ENCODE data around the gene DZIP1L.
"Not testable (repeated sequence)": the region's sequence is repeated elsewhere in the genome, so short reads cannot be mapped to it uniquely, and the experiment has no call there.

DZIP1L gene, protein sequence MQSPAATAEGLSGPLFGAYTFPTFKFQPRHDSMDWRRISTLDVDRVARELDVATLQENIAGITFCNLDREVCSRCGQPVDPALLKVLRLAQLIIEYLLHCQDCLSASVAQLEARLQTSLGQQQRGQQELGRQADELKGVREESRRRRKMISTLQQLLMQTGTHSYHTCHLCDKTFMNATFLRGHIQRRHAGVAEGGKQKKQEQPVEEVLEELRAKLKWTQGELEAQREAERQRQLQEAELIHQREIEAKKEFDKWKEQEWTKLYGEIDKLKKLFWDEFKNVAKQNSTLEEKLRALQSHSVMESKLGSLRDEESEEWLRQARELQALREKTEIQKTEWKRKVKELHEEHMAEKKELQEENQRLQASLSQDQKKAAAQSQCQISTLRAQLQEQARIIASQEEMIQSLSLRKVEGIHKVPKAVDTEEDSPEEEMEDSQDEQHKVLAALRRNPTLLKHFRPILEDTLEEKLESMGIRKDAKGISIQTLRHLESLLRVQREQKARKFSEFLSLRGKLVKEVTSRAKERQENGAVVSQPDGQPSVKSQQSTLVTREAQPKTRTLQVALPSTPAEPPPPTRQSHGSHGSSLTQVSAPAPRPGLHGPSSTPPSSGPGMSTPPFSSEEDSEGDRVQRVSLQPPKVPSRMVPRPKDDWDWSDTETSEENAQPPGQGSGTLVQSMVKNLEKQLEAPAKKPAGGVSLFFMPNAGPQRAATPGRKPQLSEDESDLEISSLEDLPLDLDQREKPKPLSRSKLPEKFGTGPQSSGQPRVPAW

DNA sequence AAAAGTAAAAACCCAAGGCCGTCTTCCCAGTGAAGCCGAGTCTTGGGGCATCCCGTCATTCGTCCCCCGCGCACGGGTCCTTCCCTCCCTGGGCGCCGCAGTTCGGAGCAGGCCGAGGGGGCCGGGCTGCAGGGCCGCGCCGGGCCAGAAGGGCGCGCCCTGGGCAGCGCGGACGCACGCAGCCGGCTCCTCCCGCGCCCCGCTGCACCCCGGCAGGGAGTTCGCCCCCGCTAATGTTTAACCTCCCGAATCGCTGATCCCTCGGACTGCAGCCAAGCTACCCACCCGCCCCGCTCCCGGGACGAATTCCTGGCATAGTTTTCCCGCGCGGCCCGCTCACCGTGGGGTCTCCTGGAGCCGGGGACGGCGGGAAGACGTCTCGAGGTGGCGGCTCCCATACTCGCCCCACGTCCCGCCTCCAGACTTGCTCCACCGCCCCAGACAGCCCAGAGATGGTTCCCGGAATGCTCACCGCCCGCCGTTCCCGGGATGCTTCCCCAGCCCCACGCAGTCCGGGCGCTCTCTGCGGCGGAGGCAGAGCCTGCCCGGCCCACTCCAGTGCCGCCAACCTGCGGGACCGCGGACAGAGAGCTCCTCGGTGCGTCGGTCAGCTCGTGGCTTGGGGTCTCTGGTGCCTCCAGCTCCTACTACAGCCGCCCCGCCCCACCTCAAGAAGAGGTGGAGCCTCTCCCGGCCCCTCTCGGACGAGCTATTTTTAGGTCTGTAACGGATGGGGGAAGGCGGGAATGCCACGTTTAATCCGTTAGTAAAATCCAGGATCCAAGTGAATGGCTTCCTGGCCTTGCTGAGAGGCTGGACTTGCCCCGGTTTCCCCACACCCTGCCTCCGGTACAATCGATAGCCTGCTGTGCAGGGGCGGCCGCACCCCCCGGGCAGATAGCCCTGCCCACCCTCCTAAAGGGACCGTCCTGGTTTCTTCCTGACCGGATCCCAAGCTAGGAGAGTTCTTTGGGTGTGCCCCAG lies at the start of gene DZIP1L:
TSS of gene DZIP1L (minus strand) at position 621 of the 984 bp plus-strand sequence. CDS start 11,637 bp downstream, outside the sequence.
- DNase-seq: peak; percentile 83

DNA sequence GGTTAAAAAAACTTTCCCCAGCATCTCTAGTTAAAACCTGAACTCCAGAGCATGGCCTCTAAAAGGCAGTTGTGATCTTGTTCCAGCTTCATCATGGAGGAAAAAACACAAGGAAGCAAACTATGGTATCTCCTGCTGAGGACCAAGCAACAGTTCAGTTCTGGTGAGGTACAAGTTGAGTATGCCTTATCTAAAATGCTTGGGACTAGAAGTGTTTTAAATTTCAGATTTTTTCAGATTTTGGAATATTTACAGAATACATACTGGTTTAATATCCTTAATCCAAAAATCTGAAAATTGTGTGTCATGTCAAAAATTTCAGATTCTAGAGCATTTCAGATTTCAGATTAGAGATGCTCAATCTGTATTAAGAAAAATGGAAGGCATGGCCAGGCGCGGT lies 49.7 kb upstream of the DZIP1L start:
- no peak for DNase-seq

DNA sequence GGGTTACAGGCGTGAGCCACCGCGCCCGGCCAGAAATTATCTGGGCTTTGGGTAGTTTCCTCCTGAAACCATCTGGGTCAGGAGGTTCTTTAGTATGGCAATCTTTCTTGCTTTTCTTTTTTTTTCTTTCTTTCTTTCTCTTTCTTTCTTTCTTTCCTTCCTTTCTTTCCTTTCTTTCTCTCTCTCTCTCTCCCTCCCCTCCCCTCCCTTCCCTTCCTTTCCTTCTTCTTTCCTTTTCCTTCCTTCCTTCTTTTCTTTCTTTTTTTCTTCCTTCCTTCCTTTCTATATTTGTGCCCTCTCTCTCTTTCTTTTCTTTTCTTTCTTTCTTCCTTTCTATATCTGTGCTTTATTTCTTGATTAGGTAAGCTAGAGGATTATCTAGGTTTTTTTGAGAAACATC lies 42.3 kb upstream of the DZIP1L start:
- DNase-seq: no peak

DNA sequence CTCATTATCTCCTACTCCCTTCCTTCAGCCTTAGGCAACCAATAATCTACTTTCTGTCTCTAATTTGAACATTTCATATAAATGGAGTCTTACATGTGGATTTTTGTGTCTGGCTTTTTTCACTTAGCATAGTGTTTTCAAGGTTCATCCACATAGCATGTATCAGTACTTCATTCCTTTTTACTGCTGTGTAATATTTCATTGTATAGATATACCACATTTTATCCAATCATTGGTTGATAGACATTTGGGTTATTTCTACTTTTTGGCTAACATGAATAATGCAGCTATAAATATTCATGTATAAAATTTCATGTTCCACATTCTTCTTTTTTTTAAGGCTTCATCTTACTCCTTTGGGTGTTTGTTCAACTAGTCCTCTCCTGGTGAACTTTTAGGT lies 39.1 kb upstream of the DZIP1L start:
- DNase-seq: no peak

DNA sequence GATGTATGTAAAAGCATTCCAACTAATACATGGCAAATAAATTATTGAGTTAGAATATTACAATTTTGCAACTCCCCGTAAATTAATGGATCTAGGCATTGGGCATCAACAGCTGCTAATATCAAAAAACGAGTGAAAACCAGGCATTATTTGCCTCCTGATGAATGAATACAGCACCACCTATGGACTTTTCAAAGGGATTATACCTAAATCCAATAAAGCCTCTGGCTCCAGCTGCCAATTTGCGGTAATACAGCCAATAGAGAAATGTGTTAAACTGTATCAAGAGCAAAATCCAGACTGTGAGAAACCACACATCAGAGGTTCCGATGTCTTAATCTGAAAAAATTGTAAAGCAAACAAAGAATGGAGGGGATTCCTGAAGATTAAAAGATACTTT lies 33.1 kb upstream of the DZIP1L start:
- DNase-seq: no peak

DNA sequence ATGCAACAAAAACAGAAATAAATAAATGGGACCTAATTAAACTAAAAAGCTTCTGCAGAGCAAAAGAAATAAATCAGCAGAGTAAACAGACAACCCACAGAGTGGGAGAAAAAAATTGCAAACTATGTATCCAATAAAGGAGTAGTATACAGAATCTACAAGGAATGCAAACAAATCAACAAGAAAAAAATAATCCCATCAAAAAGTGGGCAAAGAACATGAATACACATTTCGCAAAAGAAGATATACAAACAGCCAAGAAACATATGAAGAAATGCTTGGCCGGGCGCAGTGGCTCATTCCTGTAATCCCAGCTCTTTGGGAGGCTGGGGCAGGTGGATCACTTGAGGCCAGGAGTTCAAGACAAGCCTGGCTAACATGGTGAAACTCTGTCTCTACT lies 26.8 kb upstream of the DZIP1L start:
- not testable (repeated sequence) for DNase-seq

DNA sequence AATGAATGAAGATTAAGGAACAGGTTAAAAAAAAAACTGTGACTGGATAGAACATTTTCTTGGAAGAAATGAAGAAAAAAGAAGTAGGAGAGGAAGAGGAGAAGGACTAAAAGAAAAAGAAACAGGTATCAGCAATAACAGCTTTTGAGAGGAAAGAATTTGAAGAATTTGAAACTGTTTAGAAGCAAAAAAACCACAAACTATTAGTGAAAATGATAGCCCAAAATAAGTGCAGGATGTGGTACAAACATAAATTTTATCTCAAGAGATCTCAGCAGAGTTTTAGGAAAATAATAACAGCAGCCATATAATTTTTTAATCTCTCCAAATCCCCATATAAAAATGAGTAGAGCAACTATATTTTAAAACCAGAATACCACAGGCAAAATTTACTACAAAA lies 25.5 kb upstream of the DZIP1L start:
- no peak for DNase-seq

DNA sequence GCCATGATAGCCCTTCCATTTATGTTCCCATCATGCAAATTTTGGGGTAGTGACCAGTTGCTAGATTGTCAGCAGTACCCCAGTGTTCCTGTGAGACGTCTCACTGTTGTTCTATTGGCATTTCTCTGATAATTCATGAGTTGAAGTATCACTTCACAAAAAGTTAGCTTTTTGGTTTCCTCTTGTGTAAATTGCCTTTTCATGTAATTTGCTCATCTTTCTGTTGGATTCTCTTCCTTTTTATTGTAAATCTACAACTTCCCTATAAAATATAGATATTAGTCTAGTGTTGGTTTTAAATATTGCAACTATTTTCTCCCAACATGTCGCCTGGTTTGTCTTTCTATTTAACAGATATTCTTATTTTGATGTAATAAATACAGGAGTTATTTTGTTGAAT lies 24.3 kb upstream of the DZIP1L start:
- no peak for DNase-seq

DNA sequence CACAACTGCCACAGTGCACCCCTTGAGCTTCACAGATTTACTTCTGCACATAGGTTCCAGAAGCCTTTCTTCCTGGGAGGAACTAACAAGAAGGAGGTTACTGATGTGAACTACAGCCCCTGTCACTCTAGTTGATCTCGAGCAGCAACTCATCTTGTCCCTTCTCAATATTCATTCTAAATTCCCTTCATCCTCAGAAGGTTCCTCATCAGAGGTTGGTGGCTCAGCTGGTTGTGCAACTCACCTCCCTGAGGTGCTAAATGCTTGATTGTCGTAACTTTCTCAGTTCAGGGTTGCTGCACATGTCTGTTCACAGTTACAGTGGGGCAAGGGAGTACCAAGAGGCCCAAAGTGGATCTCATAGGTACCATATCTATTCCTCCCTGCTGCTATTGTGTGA lies 22.5 kb upstream of the DZIP1L start:
- DNase-seq: no peak

DNA sequence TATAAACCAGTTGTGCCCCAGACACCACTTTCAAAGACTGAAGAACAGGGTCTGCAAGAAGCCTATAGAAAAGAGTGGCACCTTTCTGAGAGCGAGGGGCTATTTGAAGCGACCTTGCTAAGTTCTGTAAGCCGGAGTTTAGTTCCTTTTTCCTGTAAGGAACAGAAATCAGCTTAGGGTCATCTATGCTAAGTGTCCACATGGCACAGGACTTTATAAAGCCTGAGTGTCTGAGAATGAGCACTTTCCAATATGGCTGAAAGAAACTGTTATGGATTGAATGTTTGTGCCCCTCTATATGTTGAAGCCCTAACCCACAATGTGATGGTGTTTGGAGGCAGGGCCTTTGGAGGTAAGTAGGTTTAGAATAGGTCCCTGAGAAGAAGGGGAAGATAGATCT lies 20.8 kb upstream of the DZIP1L start:
- DNase-seq: no peak

DNA sequence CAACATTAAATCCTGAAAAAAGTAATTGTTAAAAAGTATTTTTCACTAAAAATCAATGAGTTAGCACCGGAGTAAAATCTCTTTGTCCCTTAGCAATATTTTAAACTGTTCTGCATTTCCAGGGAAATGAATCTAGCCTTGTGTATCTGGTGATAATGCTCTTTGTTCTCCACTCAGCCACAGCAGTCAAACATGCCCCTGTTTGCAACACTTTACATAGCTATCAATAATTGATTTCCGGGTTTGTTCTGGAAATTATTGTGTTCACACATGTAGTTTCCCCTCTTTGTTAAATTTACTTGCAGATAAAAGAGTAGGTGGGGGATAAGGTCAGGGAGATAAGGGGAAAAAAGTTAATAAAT lies 20.4 kb upstream of the DZIP1L start:
- no peak for DNase-seq

DNA sequence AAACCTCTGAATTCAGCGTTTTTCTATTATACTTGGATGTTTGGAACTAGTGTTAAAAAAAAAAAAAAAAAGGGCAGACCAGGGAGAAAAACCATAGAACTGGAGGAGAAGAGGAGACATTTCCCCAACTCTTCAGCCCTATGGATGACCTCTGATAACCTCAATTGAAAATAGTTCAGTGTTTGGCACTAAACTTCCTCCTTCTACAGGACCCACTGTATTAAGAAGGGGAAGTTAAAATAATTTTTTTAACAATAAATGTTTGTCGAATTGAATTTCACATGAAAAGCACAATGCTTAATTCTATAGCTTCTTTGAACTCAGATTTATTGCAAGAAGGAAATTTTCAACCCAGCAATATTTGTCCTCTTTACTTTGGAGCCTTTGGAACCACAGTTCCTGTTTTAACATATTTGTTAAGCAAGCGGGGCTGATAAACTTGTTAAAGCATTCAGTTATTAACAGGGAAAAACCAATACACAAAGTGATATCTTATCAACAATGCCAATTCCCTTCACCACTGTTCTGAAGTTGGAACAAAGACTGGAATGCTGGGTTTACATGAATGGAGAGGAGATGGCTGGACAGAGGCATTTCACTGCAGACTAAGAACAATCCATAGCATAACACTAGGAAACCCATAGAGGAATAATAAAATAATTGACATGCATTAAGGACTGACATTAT lies 19.9 kb upstream of the DZIP1L start:
- no peak for DNase-seq

DNA sequence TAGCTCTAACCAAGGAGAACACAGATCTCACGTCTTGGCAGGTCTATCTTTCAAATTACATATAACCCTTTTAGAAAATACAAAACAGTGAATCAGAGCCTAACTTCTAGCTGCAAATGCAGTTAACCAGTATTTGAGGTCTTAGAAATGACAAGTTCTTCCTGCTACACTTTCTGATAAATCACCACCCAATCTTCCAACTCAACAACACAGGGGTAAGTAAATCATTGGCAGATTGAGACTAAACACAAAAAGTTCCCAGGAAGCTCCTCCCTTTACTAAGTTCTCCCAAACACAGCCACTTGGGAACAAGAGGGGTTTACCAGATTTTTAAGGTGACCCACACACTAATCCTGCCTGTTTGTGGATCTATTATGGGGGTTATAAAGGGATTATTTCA lies 16.8 kb upstream of the DZIP1L start, which contains the start of gene A4GNT:
TSS of gene A4GNT (minus strand) at position 152 of the 400 bp plus-strand sequence. CDS start 1,134 bp downstream, outside the sequence.
- DNase-seq: no peak

DNA sequence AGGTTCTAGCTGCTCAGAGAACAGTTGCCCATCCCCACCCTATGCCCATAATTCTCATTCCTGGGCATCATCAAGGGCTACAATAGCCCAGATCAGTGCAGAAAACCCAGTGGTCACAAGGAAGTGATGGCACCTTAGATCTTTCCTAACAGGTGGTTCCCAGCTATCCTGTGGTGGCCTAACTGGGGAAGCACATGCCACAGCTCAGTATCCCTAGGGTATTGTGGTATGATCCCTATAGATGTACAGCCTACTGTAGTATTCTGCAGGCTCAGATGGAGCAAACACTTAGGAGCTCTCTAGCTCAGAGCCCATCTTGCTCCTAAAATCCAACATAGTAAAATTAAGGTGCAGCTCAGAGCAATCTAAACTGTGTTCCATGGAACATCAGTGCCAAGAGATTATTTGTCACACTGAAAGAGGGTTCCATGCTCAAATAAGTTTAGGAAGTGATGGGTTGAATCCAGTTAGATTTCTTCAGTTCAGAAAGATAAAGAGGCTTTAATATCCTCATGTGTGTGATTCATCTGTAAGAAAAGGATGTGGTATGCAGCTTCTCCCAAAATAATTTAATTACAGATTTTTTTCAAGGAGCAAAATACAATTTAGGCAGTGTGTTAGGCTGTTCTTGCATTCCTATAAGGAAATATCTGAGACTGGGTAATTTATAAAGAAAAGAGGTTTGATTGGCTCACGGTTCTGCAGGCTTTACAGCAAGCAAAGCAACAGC lies 12.4 kb upstream of the DZIP1L start:
- no peak for DNase-seq

DNA sequence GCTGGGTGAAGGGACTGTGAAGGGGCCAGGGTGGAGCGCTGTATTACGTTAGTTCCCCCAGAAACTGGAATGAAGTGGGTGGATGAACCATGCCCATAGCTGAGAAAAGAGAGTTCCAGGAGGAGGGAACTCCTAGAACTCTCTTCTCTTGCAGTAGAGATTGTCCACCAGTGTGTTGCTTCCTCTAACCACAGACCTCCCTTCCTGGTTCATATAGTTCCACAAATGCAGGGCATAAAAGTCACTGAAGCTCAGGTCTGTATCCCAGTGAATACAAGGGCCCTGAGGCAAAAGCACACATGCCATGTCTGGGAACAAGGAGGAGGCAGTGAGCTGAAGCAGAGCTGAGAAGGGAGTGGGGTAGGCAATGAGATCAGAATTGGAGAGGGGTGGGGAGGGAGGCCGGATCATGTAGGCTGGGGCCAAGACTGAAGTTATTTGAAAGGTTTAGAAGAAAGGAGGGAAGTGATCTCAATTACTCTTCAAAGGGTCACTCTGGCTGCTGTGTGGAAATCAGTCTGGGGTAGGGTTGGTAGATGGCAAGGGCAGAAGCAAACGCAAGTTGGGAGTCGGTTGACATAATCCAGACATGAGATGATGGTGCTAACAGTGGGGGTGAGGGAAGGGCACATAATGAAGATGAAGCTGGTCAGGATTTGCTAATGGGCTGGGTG lies 10.3 kb upstream of the DZIP1L start:
- DNase-seq: peak; percentile 3

DNA sequence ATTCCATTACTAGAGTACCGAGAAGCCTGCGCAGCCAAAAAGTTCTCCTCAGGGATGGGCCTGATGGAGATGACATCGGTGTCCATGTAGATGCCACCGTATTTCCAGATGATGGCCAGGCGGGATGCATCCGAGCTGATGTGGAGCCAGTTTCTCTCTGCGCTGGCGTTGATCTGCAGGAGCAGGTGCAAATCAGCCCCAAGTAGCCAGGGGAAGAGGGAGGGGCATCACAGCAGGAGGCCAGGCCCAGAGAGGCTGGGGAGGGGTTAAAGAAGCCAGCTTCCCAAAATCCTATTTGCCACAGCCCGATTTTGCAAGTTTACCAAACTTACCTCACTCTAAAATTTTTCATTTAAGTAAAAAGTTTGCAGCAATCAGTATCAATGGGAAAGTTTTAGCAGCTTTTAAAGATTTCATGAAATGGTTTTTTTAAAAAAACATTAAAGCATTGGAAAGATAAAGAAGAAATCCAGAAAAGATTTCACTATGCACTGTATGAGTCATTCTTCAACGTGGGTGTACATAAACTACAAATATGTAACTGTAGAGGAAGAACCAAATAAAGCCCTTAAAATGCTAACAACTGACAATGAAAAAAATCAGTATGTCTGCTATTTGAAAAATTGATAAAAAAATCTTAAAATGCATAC lies 9.4 kb upstream of the DZIP1L start:
- DNase-seq: no peak

DNA sequence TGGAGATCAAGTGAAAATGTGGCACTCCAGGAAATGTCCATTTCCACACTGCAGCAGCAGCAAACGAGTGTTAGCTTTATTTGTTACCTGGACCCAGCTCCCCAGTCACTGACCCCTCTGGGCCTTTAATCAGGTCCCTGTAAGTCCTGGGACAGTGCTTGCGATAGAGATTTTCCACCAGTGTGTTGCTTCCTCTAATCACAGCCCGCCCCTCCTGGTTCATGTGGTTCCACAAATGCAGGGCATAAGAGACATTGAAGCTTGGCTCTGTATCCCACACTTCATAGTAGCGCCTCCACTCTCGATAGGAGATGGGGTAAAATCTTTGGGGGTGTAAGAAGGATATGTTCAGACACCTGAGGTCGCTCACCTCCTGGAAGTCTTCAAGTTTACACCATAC lies 8.8 kb upstream of the DZIP1L start:
- no peak for DNase-seq

DNA sequence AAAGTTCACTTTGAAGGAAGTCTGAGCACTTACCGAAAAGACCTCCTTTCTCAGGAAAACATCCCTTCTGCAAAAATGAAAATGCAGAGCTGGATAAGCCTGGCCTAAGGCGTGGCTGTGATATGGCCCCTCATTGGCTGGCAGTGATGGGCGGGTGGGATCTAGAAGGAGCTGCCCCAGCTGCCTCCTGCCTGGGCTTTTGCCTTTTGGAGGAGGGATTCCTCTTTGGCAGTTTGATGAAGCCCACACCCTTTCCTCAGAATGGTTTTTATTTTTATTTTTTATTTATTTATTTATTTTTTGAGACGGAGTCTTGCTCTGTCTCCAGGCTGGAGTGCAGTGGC lies 4.0 kb upstream of the DZIP1L start:
- no peak for DNase-seq

DNA sequence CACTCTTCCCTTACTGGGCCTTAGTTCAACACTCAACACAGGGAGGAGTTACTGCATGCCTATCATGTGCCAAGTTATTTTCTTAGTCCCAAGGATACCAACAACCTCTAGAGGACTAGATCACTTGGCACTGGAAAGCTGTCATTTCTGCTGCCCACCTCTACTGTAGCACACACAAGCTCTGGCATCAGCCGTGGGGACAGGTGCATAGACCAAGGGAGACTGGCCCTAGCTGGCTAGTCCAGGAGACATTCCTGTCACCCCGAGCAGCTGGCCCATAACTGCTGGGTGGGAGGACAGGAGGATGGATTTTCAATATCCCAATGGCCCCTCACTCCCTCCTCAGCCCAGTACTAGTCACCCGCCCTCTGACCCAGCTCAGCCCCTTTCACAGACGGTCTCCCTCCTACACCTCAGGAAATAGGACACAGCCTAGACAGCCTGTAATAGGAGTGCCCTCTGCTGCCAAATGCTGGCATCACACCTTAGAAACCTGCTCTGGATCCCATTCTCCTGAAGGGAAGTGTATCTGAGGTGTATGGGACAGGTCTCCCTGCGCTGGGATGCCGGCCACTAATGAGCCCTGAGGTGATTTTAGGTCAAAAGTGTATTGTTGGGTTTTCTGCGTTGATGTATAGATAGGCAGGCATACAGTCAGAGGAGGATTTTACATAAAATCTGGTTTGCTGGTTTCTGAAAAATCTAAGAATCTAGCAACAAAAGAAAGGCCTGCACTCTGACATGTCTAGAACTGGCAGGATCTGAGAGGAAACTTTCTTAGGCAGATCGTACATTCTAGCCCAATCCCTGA lies 3.4 kb upstream of the DZIP1L start:
- peak; percentile 77 for DNase-seq

DNA sequence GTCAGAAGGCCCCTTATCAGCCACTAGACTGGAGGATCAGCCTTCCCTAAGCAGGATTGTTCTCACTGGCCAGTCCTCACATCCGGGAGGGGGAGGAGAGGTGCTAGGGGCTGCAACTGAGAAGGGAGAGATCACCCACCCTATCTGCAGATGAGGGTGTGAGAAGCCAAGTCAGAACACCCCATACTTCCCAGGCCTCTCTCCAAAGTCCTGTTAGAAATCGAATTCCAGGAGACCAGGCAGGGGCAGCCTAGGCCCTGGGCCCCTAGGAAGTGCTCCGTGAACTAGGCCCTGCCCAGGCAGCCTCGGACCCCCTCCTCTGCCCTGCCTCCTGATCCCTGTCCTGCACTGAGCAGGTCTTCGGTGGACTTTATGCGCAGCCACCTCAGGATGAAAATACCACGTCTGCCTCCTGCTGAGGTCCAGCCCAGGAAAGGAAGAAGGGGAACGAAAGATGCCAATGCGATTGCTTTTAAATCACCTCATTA lies 933 bp downstream of the DZIP1L start:
- peak; percentile 64 for DNase-seq
